Testis (tissue), 5 donors: ENCODE data around the gene PRTFDC1. TPM values are rescaled to one million over a fixed set of nuclear protein-coding genes. Genes with fewer than 3 reads are reported as not detected.

Experiments used
- DNase-seq: peaks from one replicate; pipeline ENCODE4 v3.0.0-alpha.2; 2019
- H3K27ac ChIP-seq, 2 donors: fragments of 200-600 bp; sonication (generic); one replicate each; pipeline ENCODE4 v1.5.1; 2019
- H3K27me3 ChIP-seq: fragments of 200-600 bp; sonication (generic); one replicate; pipeline ENCODE4 v1.5.1; 2019
- H3K36me3 ChIP-seq: fragments of 200-600 bp; sonication (generic); one replicate; pipeline ENCODE4 v1.5.1; 2017; ENCODE audit warnings: low read depth; ENCODE audit errors: missing control alignments
- H3K4me1 ChIP-seq: fragments of 200-600 bp; sonication (generic); one replicate; pipeline ENCODE4 v1.5.1; 2019
- H3K4me3 ChIP-seq, 2 donors: fragments of 200-600 bp; sonication (generic); one replicate each; pipeline ENCODE4 v1.5.1; 2017 to 2019
- H3K9me3 ChIP-seq: fragments of 200-600 bp; sonication (generic); one replicate; pipeline ENCODE4 v1.5.1; 2017
- CTCF ChIP-seq, 3 experiments: fragments of 450-650 bp in 2 of 3; fragments of 200-600 bp in 1 of 3; sonication (generic) in 1 of 3; IDR thresholded peaks; one replicate each; pipeline ENCODE4 v1.5.1; 2016 to 2019; ENCODE audit warnings: antibody characterized with exemption in 3 of 3, mild to moderate bottlenecking in 2 of 3, moderate library complexity in 1 of 3
- POLR2A ChIP-seq: fragments of 450-650 bp; IDR thresholded peaks from one replicate; pipeline ENCODE4 v1.6.1; 2017; ENCODE audit warnings: antibody characterized with exemption, mild to moderate bottlenecking, moderate library complexity
- WGBS, 2 donors: methylation state at CpG; one replicate each; pipeline ENCODE4 v1.1.5; 2018; 5-methylcytosine and 5-hydroxymethylcytosine counted together
- intact Hi-C: fragments of 100-400 bp; cut with DNase I; formaldehyde crosslinking; loops from one replicate; pipeline ENCODE4 v1.15.1; 2023; ENCODE audit warnings: low total_unique reads
- long read RNA-seq, 2 donors: transcript quantifications; one replicate each; lab custom pipeline, GENCODE V29; 2026
- polyA plus RNA-seq: library from polyadenylated mRNA; stranded (reverse); fragments of 350-450 nt; fragmentation: Illumina TruSeq; extraction: RNeasy Lipid Tissue Mini Kit (QIAGEN cat#74804); gene quantifications from one replicate; pipeline ENCODE4 v1.2.3, GENCODE V29; 2014; ENCODE audit warnings: low read depth, low replicate concordance; ENCODE audit not compliant: insufficient read depth
- total RNA-seq, 2 donors: library from RNA; depleted of rRNA; stranded (reverse); fragments of >200 nt; gene quantifications; one replicate each; pipeline ENCODE4 v1.2.3, GENCODE V29; 2016

The PRTFDC1 gene
- total RNA-seq (1 to 10 TPM; 1.2 to 2.7 TPM), polyA plus RNA-seq (3.5 TPM)
- long read RNA-seq, donor 1, partial matches to known transcripts: 0 of 9 reads
- long read RNA-seq, donor 1, other reads (novel, unspliced or antisense): 7 of 9 reads
- long read RNA-seq, donor 2, partial matches to known transcripts: 0 of 1 reads
- long read RNA-seq, donor 2, other reads (novel, unspliced or antisense): 0 of 1 reads

- peak within 1 kb of the TSS; percentile 68 to 72 for H3K4me3 ChIP-seq
- H3K27me3 ChIP-seq: no peaks in the 10 kb centered on the region
- intact Hi-C loops: no loop called here
- TF ChIP-seq CTCF (IDR thresholded peaks at IDR 0.05) (no peak), POLR2A (no peak)
- peaks cover 6% of the 10 kb centered on the region for H3K4me1 ChIP-seq
- H3K9me3 ChIP-seq: no peaks in the 10 kb centered on the region
- DNase-seq: peak; percentile 33
- H3K27ac ChIP-seq: peak within 1 kb of the TSS; percentile 41 to 80
- no peaks in the 10 kb centered on the region for H3K36me3 ChIP-seq
- WGBS, 2 donors: 2 to 5% methylated on average over 25 to 48 of the region's 56 CpGs
Observed at GRCh38 chr10:24952143-24952706, at the start of gene PRTFDC1. Gene PRTFDC1 (minus strand): TSS chr10:24952606. CDS start chr10:24952575, 31 bp downstream.

- intact Hi-C loops: no loop called here
- 73 to 85% methylated on average over 3 of the region's 3 CpGs for WGBS, 2 donors
Observed at GRCh38 chr10:24998044-24998443, 45.6 kb upstream of the PRTFDC1 start.

GRCh38 chr10:24995072-24995471 lies 42.7 kb upstream of the PRTFDC1 start:
- no peaks in the 10 kb centered on the region for H3K27me3 ChIP-seq
- H3K9me3 ChIP-seq: no peaks in the 10 kb centered on the region
- H3K27ac ChIP-seq: no peak overlapping the region
- no peaks in the 10 kb centered on the region for H3K36me3 ChIP-seq
- H3K4me1 ChIP-seq: no peaks in the 10 kb centered on the region
- TF ChIP-seq POLR2A (no peak), CTCF (IDR thresholded peaks at IDR 0.05) (no peak)
- no peak overlapping the region for H3K4me3 ChIP-seq
- intact Hi-C loops: no loop called here
- DNase-seq: no peak

More at GRCh38 chr10:24998044-24998443, 45.6 kb upstream of the PRTFDC1 start:
- H3K36me3 ChIP-seq: no peaks in the 10 kb centered on the region
- H3K9me3 ChIP-seq: no peaks in the 10 kb centered on the region
- no peak overlapping the region for H3K27ac ChIP-seq
- H3K27me3 ChIP-seq: no peaks in the 10 kb centered on the region
- H3K4me3 ChIP-seq: no peak overlapping the region
- TF ChIP-seq CTCF (IDR thresholded peaks at IDR 0.05): no peak
- TF ChIP-seq POLR2A: no peak
- no peak for DNase-seq
- H3K4me1 ChIP-seq: no peaks in the 10 kb centered on the region

- Histone ChIP-seq H3K4me1 (no peaks in the 10 kb centered on the region), H3K27me3 (no peaks in the 10 kb centered on the region), H3K27ac (no peak overlapping the region), H3K9me3 (no peaks in the 10 kb centered on the region), H3K36me3 (no peaks in the 10 kb centered on the region), H3K4me3 (no peak overlapping the region)
- TF ChIP-seq CTCF (IDR thresholded peaks at IDR 0.05): no peak
- no peak for TF ChIP-seq POLR2A
- no peak for DNase-seq
- intact Hi-C loops: no loop called here
- WGBS, 2 donors: 100% methylated on average over 1 of the region's 1 CpG
Observed at GRCh38 chr10:24993237-24993958, 41.0 kb upstream of the PRTFDC1 start.
